Cardiac septum (tissue), 1 donor: ENCODE measurements around the gene GARNL3. TPM values are rescaled to one million over a fixed set of nuclear protein-coding genes. Genes with fewer than 3 reads are reported as not detected.
A peak's percentile ranks its signal among the peaks of the same experiment; 100 is the strongest.

Experiments
- DNase-seq: peaks from one replicate; pipeline ENCODE4 v3.0.0-alpha.2; 2020; ENCODE audit warnings: low spot score
- intact Hi-C: fragments of 100-400 bp; cut with DNase I; formaldehyde crosslinking; loops from one replicate; pipeline ENCODE4 v1.14.0; 2022
- total RNA-seq: library from RNA; stranded (reverse); fragmentation: NEBNext Ultra II Directional; extraction: Animal tissue kit (Norgen Biotek cat#: 25700); gene quantifications from one replicate; pipeline ENCODE4 v1.2.1, GENCODE V29; 2021
- donor health status: DM: no; HTN: no; CAD: no.

The GARNL3 gene
- total RNA-seq, 1 donor from 2014 or later, result 28.7 TPM

DNA sequence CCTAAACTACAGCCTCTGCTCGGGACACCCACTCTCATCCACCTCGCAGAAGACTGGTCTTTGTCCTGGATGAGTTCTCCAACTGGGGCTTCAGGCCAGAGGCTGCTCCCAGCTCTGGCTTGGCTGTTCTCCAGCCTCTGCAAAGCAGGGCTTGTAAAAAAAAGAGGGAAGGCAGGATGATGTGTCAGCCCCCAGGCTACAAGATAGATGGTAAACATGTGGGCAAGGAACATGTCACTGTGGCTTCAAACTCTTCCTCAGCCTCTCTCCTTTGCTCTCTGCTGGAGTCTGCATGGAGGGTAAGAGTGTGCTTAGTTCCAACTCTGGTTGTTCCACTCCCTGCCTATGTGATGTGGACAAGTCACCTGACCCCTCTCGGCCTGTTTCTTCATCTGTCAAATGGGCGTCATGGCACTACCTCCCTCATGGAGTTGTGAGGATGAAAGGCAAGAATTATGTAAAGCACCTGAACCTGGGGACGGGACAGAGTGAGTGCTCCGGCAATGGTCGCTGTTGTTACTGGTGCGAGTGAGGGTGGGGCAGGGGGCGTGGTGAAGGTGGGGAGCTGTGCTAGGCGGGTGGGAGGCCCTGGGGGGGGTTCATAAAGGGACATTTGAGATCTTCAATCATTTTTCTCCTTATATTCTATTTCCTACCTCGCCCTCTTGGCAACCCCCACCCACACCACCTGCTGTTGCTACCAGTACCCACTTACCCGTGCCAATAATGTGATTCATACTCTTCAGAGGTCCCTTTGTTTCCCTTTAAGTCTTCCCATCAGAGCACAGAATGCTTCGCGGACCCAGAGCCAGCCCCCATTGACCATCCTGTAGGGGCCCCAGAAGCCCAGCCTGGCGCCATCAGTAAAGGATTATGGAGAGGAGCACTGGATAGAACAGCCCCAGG, 152.8 kb downstream of the GARNL3 start:
- intact Hi-C loops, result no loop called here
- DNase-seq, result no peak

DNA sequence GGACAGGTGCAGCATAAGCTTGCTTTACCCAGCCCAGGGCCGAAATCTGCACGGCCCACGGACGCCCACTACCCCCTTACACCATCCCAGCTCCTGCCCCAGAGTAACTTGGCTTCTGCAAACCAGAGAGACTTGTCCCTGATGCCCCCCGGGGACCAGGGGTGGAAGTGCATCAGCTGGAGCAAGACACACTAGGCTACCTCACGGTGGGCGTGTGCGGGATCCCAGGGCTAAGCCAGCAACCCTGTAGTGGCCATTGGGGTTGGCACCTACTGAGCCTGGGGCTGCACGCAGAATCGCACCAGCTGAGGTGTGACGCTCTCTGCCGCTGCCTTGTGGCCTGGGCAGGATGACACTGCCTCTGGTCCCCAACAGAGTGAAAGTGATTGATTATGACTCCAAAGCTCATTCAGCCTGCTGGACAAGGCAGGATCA, 153.5 kb downstream of the GARNL3 start:
- intact Hi-C loops, result no loop called here
- DNase-seq, result no peak

DNA sequence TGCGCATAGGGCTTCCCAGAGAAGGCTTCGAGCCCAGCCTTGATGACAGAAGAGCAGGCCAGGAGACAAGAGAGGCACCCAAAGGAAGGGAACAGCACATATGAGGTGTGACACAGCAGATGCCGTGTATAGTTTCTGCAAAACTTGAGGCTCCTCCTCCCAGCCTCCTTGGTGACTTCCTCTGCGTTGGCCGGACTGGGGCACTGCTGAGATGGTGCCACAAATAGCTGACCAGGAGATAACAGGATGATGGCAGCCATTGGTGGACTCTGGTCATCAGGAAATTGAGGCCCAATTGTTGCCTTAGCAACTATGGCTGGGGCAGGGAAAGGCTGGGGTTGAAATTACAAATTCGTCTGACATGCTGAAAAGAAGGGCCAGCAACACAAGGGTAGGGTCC, 154.8 kb downstream of the GARNL3 start:
- DNase-seq, result no peak
- intact Hi-C loops, result no loop called here

DNA sequence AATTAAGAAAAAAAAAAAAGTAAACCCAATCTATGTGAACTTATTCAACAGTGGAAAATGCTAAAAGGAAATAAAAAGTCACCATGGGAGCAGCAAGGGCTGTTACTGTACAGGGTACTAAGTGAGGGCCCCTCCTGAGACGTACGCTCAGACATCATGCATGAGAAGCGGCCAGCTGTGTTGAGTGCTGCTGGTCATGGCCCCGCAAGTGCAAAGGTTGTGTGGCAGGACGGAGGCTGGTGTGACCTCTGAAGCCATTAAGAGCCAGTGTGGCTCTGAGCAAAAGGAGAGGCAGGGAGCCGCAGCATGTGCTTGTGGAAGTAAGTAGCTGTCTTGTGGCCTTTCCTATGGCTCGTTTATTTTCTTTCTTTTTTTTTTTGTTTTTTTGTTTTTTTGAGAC, 156.5 kb downstream of the GARNL3 start:
- no peak for DNase-seq
- intact Hi-C loops, result no loop called here

DNA sequence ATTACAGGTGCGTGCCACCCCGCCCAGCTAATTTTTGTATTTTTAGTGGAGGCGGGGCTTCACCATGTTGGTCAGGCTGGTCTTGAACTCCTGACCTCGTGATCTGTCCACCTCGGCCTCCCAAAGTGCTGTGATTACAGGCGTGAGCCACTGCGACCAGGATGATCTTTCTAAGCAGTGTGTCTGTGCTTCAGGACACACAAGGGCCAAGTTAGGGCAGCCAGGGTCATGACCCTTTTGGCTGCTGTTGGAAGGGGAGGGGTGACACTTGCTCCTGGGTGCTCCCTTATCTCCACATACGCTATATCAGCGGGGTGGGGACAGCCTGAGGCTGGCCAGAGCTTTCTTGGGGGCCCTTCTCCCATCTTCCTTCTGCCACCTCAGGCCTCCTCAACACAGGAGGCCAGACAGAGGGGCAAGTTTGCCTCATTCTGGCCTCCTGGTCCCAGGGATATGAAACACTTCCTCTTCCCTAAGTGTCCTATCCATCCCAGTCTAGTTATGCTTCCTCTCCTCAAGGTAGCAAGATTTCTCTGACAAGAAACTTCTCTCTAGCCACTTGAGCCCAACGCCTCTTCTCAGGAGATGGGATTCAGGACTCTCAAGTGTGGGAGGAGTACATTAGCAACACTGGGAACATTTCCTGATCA, 157.7 kb downstream of the GARNL3 start:
- intact Hi-C loops, result no loop called here
- no peak for DNase-seq

DNA sequence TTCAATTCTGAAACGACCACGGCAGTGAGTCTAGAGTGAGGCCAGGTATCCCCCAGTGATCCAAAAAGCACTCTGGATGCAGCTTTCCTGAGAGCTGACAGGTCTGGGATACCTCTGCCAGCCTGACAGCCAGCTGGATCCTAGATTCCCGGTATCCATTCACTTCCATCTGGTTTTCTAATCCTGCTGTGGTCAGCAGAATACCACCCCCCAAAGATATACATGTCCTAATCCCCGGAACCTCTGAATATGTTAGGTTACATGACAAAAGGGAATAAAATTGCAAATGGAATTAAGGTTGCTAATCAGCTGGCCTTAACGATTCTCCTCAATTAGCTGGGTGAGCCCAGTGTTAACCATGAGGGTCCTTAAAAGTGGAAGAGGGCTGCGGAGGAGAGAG, 158.2 kb downstream of the GARNL3 start:
- no peak for DNase-seq
- intact Hi-C loops, result no loop called here

DNA sequence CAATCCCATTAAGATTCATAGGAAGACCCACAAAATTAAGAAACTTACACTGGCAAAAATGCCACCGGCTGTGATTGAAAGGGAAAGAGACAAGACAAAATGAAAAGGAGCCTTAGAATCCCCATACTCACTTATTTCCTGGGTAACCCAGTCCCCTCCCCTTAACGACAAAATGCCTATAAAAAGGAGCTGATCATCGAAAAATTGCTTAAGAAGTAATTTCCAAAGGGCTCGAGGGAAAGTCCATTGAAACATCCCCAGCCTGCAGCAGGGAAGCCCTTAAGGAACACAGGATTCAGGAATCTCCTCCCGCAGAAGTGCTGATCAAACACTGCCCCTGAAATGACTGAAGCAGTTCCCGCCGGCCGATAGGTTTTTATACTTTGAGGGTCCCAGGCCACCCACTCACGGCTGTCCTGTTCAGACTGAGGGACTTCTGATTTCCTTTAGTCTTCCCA, 158.9 kb downstream of the GARNL3 start:
- intact Hi-C loops, result no loop called here
- DNase-seq, result no peak

DNA sequence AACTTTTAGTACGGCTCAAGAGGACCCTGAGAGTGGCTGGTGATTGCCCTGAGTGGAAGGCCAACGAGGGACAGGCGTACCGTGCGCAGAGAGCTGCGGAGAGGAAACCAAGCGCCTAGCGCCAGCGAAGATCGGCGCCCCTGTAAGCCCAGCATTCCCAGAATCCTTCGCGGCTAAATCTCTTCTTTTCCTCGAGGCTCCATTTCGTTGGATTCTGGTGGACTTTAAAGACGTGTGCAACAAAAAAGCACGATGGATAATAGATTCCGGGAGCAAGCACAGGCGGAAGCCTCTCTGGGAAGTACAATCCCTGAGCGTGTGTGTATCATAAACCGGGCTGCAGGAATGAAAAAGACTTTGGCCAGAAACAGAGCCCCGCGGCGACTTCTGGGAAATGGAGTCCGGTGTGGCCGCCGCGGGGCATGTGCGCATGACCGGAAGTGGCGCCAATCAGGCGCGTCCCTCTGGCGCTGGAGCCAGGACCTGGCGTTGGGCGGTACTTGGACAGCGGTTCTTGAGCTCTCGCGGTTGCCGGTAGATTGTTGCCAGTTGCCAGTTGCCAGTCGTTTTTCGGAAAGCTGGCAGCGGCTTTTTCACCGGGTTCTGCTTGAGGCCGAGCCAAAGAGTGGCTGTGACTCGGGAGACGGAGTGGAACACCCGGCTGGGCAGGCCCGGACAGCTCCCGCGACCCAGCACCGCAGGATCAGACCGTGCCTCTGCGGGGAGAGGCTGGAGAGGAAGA, 159.5 kb downstream of the GARNL3 start, which contains the start of gene ZNF79:
Gene ZNF79 (plus strand): TSS at position 449 of the 742 bp plus-strand sequence. CDS start 406 bp downstream, outside the sequence.
- intact Hi-C loops, result loop anchor here (1.0 kb wide), 1 partner anchor 27 kb away; the partner anchor contains the start of genes LRSAM1 and RPL12
- peak; percentile 98 for DNase-seq

DNA sequence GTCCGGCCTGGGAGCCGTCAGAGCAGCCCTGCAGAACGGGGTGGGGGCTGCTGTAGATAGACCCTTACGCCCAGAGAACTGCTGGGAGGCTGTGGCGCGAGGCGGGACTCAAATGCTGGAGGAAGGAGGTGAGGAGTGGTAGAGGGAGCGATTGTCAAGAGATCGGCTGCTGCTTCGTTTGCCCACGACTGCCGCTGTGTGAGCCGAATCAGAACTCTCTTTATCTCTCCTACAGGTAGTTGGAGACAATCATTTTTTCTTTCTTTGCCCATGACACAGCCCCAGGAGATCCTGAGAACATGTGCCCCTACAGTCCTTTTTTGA, 160.1 kb downstream of the GARNL3 start:
- no peak for DNase-seq
- intact Hi-C loops, result loop anchor here (1.0 kb wide), 1 partner anchor 27 kb away; the partner anchor contains the start of genes LRSAM1 and RPL12

DNA sequence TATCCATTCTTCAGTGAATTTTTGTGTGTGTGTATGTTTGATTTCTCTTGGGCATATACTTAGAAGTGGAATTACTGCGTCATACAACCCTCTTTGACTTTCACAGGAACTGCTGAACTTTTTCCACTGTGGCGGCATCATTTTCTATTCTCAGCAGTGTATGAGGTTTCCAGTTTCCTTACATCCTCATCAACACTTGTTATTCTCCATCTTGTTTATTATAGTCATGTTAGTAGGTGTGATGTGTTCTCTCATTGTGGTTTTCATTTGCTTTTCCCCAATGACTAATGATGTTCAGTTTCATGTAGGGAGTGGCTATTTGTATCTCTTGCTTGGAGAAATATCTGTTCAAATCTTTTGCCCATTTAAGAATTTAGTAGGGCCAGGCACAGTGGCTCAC, 162.2 kb downstream of the GARNL3 start:
- intact Hi-C loops, result no loop called here
- no peak for DNase-seq

DNA sequence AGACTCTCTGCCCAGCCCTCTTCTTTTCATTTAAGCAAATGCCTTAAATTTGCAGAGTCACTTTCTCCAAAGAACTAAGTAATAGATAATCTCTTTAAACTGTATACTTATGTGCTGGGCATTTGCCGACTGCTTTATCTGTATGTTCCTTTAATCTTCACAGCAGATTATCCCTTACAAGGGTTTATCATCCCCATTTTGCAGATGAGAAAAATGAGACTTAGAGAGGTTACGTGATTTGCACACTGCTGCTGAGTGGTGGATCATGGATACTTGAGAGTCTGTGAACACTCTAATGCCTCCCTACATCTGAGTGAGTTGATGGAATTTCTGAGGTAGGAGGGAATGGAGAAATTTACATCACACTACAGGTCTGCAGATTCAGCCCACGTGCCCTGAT, 163.8 kb downstream of the GARNL3 start:
- no peak for DNase-seq
- intact Hi-C loops, result no loop called here

DNA sequence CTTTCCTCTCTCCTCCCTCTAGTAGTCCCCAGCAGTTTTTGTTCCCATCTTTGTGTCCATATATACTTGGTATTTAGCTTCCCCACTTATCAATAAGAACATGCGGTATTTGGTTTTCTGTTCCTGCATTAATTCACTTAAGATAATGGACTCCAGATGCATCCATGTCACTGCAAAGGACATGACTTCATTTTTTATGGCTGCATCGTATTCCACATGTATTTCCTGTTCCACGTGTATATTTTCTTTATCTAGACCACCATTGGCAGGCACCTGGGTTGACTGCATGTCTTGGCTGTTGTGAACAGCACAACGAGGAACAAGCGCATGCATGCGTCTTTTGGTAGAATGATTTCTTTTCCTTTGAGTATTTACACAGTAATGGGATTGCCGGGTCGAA, 165.8 kb downstream of the GARNL3 start:
- intact Hi-C loops, result no loop called here
- no peak for DNase-seq

DNA sequence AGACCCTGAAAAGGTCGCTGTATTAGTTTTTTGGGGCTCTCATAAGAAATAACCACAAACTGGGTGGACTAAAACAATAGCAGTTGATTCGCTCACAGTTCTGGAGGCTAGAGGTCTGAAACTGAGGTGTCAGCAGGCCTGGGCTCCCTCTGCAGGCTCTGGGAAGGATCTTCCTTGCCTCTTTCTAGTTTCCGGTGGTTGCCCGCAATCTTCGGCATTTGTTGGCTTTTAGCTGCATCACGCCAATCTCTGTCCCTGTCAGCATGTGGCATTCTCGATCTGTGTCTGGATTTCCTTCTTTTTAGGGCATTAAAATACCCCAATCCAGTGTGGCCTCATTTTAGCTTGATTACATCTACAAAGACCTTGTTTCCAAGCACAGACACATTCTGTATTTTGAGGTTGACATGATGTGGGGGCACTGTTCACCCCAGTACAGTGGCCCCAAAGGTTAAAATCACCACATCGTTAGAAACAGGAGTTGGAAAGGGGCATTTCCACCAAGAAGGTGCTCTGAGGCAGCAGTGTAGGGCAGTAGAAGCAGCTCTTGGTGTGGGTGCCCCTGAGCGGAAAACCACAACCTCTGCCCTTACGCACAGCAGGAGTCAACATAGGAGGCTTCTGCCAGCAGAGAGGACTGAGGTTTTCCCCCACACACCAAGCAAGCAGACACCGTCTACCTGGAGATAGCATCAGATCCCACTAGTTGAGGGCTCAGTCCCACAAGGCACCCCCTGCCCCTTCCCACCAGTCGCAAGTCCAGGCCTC, 173.1 kb downstream of the GARNL3 start:
- DNase-seq, result no peak
- intact Hi-C loops, result loop anchor here (5.0 kb wide), 1 partner anchor 35 kb away; no protein-coding TSS in a partner anchor

DNA sequence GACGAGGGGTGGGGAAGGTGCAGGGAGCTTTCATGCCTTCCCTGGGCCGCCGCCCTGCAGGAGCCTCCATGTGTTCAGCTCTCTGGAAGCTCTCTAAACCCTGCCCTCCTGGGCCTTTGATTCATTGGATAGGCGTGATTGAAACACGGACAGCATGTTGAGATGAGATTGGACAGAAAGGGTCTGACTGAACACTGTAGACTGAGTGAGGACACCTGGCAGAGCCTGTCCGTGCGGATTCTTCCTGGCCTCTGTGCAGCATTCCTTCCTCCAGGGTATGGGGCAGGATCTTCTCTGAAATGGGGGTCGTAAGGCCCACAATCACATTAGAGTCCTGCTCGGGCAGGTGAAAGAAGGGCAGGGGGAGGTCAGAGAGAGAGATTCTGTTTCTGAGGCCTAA, 173.8 kb downstream of the GARNL3 start:
- intact Hi-C loops, result loop anchor here (5.0 kb wide), 1 partner anchor 36 kb away; no protein-coding TSS in a partner anchor
- no peak for DNase-seq

Other genes starting within 250 kb of the GARNL3 start
- gene ANGPTL2, start 142.1 kb upstream of the GARNL3 start, total RNA-seq, result 41.4 TPM
- 14.5 TPM for gene SLC2A8, start 132.4 kb downstream of the GARNL3 start, total RNA-seq
- 5.5 TPM for gene ZNF79, start 159.6 kb downstream of the GARNL3 start, total RNA-seq
- gene RPL12, start 186.6 kb downstream of the GARNL3 start, total RNA-seq, result 407 TPM
- gene LRSAM1, start 186.7 kb downstream of the GARNL3 start, total RNA-seq, result 24.4 TPM